HG02885 (cell line): ENCODE results near the gene PRSS2.

Source experiments
- ATAC-seq: cut with Tn5 transposase; IDR thresholded peaks from one replicate; pipeline ENCODE4 v1.9.1; 2021; ENCODE audit warnings: mild to moderate bottlenecking; ENCODE audit not compliant: unreplicated experiment, poor library complexity

Gene PRSS2

DNA sequence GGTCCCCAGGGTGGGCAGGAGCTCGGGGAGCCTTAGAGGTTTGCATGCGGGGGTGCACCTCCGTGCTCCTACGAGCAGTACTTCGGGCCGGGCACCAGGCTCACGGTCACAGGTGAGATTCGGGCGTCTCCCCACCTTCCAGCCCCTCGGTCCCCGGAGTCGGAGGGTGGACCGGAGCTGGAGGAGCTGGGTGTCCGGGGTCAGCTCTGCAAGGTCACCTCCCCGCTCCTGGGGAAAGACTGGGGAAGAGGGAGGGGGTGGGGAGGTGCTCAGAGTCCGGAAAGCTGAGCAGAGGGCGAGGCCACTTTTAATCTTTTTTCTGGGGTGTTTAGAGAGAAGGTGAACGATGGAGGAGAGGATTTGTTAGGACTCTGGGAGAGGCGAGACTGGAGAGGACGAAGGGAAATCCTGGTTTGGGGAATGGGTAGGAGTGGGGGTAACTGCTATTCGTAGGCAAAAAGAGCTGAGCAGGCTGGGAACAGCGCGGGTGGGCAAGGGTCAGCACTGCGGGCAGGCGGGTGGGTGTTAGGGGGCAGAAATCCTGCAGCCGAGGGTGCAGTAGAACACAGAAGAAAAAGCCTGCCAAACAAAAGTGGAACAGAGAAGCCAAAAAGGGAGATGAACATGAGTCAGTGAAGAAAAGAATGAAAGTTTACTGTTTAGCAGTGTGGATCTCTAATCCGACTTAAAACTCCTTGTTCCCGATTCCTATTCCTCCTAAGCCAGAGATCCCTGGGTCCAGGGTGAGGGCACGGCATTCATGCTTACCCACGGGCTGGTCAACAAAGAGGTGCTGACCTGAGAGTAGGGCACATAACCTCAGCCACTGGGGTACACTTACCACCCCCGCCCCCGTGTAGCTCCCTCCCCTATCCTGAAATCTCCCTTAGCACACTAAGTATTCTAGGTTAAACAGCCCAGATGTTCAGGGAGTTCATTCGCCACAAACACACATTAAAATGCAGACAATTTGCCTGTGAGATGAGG is 26.9 kb downstream of the PRSS2 start:
- peak; percentile 33 for ATAC-seq

- no peak for ATAC-seq
Measured at GRCh38 chr7:142798451-142799436, 28.0 kb downstream of the PRSS2 start.

DNA sequence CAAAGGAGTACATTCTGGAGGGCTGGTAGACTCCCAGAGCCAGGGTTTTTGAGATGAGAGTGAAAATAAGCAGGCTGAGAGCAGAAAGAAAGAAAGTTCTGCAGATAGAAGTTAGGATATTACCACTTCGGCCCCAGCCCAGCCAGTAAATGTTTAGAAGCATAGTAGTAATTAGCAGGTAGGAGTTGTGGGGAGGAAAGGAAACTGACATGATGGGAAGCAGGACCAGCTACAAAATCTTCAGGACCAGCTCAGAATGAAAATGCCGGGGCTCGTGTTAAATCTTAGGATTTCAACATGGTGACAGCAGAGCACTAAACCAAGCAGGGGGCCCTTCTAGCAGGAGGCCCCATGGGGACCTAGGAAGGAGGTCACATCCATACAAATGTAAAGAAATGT is 28.7 kb downstream of the PRSS2 start:
- ATAC-seq: no peak

DNA sequence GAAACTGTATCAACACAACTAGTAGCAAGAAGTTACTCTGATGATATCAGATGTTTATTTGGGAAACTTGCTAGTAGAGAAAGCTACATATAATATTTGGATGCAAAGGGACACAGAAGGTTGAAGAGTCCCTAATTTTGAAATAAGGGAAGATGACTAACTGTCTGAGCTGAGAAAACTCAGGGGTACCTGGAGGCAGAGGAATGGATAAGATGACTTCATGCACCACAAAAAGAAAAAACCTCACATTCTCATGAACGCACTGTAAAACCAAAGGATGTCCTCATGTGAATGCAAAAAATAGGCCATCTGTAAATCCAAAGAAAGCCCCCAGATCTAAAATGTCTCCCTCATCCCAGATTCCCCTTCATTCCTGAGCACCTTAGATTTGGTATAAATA is 29.3 kb downstream of the PRSS2 start:
- no peak for ATAC-seq

- ATAC-seq: no peak
Measured at GRCh38 chr7:142800699-142801260, 30.0 kb downstream of the PRSS2 start.

- no peak for ATAC-seq
Measured at GRCh38 chr7:142801601-142802295, 31.0 kb downstream of the PRSS2 start.

DNA sequence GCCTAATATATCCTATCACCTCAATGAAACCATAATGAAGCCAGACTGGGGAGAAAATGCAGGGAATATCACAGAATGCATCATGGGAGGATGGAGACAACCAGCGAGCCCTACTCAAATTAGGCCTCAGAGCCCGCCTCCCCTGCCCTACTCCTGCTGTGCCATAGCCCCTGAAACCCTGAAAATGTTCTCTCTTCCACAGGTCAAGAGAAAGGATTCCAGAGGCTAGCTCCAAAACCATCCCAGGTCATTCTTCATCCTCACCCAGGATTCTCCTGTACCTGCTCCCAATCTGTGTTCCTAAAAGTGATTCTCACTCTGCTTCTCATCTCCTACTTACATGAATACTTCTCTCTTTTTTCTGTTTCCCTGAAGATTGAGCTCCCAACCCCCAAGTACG is 31.5 kb downstream of the PRSS2 start:
- no peak for ATAC-seq

DNA sequence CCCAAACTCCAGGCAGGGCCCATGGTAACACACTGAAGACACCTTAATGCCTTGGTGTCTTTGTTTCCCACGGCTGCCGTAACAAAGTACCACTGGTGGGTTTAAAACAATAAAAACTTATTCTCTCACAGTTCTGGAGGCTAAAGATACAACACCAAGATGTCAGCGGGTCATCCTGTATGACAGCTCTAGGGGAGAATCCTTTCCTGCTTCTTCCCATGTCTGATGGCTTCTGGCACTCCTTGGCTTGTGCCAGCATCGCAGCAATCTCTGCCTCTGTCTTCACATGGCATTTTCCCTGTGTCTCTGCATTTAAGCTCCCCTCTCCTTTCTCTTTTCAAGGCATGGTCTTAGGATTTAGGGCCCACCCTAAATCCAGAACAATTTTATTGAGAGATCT is 33.1 kb downstream of the PRSS2 start:
- no peak for ATAC-seq

GRCh38 chr7:142804728-142805207 is 34.0 kb downstream of the PRSS2 start:
- no peak for ATAC-seq

GRCh38 chr7:142805350-142806021 is 34.7 kb downstream of the PRSS2 start:
- no peak for ATAC-seq

DNA sequence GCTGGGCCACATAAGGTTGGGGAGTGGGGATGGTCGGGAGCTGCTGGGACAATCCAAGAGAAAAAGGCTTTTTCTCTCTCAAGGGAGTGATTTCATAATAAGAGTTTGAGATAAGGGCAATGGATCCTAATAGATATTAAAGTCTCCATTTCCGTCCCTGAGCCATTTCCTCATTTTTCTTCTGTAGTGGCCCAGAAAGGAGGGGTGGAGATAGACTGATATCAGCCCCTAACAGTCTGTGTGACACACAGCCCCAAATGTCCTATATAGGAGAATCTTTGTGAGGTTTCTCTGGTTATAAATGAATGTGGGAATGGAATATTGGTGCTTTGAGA is 35.2 kb downstream of the PRSS2 start:
- no peak for ATAC-seq

GRCh38 chr7:142806957-142807356 is 36.2 kb downstream of the PRSS2 start:
- ATAC-seq: no peak

GRCh38 chr7:142807855-142808460 is 37.2 kb downstream of the PRSS2 start:
- ATAC-seq: no peak

GRCh38 chr7:142808461-142808801 is 37.7 kb downstream of the PRSS2 start:
- peak; percentile 28 for ATAC-seq

- ATAC-seq: peak; percentile 87
Measured at GRCh38 chr7:142808802-142809583, 38.2 kb downstream of the PRSS2 start.

DNA sequence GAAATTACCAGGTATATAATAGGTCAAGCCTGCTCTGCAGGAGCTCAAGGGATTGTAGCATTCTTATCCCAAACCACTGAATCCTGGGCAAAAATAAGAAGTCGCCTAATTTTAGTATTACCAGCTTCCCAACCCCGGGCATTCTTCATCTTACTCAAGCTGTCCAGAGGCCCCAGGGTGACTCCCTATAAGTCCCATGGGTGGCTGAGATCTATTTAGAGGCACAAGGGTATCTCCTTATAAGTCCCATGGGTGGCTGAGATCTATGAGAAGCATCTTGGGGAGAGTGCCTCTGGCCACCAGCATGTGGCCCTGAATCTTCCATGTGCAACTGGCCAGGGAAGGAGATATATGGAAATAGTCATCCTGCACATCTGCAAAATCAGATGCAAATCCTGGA is 38.9 kb downstream of the PRSS2 start:
- ATAC-seq: no peak

GRCh38 chr7:142811154-142811737 is 40.5 kb downstream of the PRSS2 start:
- ATAC-seq: no peak
